Epithelial cell of esophagus (primary cell): ENCODE data around the gene ARPC1B.
"Not testable (repeated sequence)": the region's sequence is repeated elsewhere in the genome, so short reads cannot be mapped to it uniquely, and the experiment has no call there.

Experiments used
- DNase-seq: peaks from one replicate; pipeline ENCODE4 v3.0.0; 2010; ENCODE audit warnings: low read depth
- H3K4me3 ChIP-seq: 2 replicates; pipeline ENCODE4 v1.5.1; 2011; ENCODE audit warnings: mild to moderate bottlenecking, low read length, control low read depth
- TF ChIP-seq, protein P1 (sequence below): IDR thresholded peaks from 2 replicates; pipeline ENCODE4 v1.5.1; 2011; ENCODE audit warnings: low read depth, mild to moderate bottlenecking, low read length, control low read depth, inconsistent platforms; ENCODE audit not compliant: insufficient read depth; ENCODE audit errors: missing control alignments

ARPC1B gene

DNA sequence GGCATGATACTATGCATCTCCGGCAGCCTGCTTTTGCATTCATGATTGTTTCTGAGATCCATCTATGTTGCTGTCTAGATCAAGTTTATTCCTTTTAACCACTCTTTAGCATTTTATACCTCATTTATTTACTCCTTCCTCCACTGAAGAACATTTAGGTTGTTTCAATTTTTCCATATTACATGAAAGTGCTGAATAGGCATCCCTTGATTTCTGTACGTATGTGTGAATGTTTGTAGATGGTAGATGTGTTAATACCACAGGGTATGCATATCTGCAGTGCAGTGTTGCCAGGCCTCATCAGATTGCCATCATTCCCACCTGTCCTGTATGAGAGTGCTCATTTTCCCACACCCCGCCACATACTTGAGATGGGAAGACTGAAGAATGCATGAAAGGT is 34.9 kb upstream of the ARPC1B start:
- no peak for DNase-seq
- TF ChIP-seq, protein P1, sequence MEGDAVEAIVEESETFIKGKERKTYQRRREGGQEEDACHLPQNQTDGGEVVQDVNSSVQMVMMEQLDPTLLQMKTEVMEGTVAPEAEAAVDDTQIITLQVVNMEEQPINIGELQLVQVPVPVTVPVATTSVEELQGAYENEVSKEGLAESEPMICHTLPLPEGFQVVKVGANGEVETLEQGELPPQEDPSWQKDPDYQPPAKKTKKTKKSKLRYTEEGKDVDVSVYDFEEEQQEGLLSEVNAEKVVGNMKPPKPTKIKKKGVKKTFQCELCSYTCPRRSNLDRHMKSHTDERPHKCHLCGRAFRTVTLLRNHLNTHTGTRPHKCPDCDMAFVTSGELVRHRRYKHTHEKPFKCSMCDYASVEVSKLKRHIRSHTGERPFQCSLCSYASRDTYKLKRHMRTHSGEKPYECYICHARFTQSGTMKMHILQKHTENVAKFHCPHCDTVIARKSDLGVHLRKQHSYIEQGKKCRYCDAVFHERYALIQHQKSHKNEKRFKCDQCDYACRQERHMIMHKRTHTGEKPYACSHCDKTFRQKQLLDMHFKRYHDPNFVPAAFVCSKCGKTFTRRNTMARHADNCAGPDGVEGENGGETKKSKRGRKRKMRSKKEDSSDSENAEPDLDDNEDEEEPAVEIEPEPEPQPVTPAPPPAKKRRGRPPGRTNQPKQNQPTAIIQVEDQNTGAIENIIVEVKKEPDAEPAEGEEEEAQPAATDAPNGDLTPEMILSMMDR, result no peak
- no peak overlapping the region for H3K4me3 ChIP-seq

- TF ChIP-seq, protein P1, result no peak
- DNase-seq, result no peak
- no peak overlapping the region for H3K4me3 ChIP-seq
Measured at GRCh38 chr7:99340659-99341058, 33.9 kb upstream of the ARPC1B start.

- TF ChIP-seq, protein P1, result no peak
- H3K4me3 ChIP-seq, result no peak overlapping the region
- DNase-seq, result no peak
Measured at GRCh38 chr7:99344061-99344647, 30.4 kb upstream of the ARPC1B start.

GRCh38 chr7:99350641-99351040 is 23.9 kb upstream of the ARPC1B start:
- DNase-seq, result not testable (repeated sequence)

GRCh38 chr7:99352247-99352646 is 22.3 kb upstream of the ARPC1B start:
- no peak for DNase-seq
- TF ChIP-seq, protein P1, result no peak

More at GRCh38 chr7:99350641-99351040, 23.9 kb upstream of the ARPC1B start:
- H3K4me3 ChIP-seq, result not testable (repeated sequence)

DNA sequence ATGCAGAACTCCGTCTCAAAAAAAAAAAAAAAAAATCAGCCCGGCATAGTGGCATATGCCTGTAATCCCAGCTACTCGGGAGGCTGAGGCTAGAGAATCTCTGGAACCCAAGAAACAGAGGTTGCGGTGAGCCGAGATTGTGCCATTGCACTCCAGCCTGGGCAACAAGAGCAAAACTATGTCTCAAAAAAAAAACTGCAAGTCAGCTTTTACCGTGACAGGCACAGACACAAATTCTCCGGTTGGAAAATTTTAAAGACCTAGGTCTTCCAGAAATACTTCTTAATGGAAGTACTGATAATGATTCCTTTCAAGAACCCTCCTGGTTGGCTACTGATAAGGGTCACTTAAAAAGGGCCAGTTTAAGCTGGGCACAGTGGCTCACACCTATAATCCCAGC is 19.4 kb upstream of the ARPC1B start:
- TF ChIP-seq, protein P1, result no peak
- no peak overlapping the region for H3K4me3 ChIP-seq
- DNase-seq, result no peak

More at GRCh38 chr7:99352247-99352646, 22.3 kb upstream of the ARPC1B start:
- H3K4me3 ChIP-seq, result no peak overlapping the region

GRCh38 chr7:99357701-99358490 is 16.6 kb upstream of the ARPC1B start:
- TF ChIP-seq, protein P1, result no peak
- no peak overlapping the region for H3K4me3 ChIP-seq
- no peak for DNase-seq

GRCh38 chr7:99358521-99358920 is 16.0 kb upstream of the ARPC1B start:
- H3K4me3 ChIP-seq, DNase-seq: not testable (repeated sequence)
